Left lobe of liver (tissue), 2 donors: Measurements from ENCODE around the gene SNX19. TPM values are rescaled to one million over a fixed set of nuclear protein-coding genes. Genes with fewer than 3 reads are reported as not detected.
"Not testable (repeated sequence)": the region's sequence is repeated elsewhere in the genome, so short reads cannot be mapped to it uniquely, and the experiment has no call there.

Source experiments
- ATAC-seq: fragments of 200-7000 bp; cut with Tn5 transposase; one replicate; pipeline ENCODE4 v1.9.1; 2020; ENCODE audit warnings: mild to moderate bottlenecking, moderate library complexity
- DNase-seq: peaks from one replicate; pipeline ENCODE4 v3.0.0-alpha.2; 2020; ENCODE audit warnings: low spot score
- total RNA-seq: library from RNA; stranded (reverse); gene quantifications from one replicate; pipeline ENCODE4 v1.2.1, GENCODE V29; 2021
- donor health status: DM: no; HTN: no; CAD: no; lungs with moderate emphysema.
- donor health status: DM: no; HTN: yes; CAD: no.

SNX19 gene
- total RNA-seq, 1 donor from 2014 or later, result 33.9 TPM

GRCh38 chr11:130874396-130874795 is 41.9 kb downstream of the SNX19 start:
- DNase-seq (no peak), ATAC-seq (no peak)

GRCh38 chr11:130873761-130874160 is 42.5 kb downstream of the SNX19 start:
- no peak for ATAC-seq
- no peak for DNase-seq

- DNase-seq (no peak), ATAC-seq (no peak)
Measured at GRCh38 chr11:130872981-130873380, 43.3 kb downstream of the SNX19 start.

GRCh38 chr11:130872513-130872912 is 43.8 kb downstream of the SNX19 start:
- DNase-seq, result no peak

GRCh38 chr11:130872102-130872501 is 44.2 kb downstream of the SNX19 start:
- no peak for DNase-seq
- no peak for ATAC-seq

More at GRCh38 chr11:130872513-130872912, 43.8 kb downstream of the SNX19 start:
- no peak for ATAC-seq

GRCh38 chr11:130871616-130872015 is 44.7 kb downstream of the SNX19 start:
- no peak for DNase-seq
- ATAC-seq, result no peak

- DNase-seq (no peak), ATAC-seq (no peak)
Measured at GRCh38 chr11:130868721-130869390, 47.4 kb downstream of the SNX19 start.

GRCh38 chr11:130868086-130868710 is 48.1 kb downstream of the SNX19 start:
- ATAC-seq, result no peak
- DNase-seq, result no peak

GRCh38 chr11:130866831-130867230 is 49.4 kb downstream of the SNX19 start:
- no peak for DNase-seq
- no peak for ATAC-seq

- DNase-seq, result peak; percentile 91
Measured at GRCh38 chr11:130865774-130866114, 50.5 kb downstream of the SNX19 start.

GRCh38 chr11:130865091-130865773 is 51.0 kb downstream of the SNX19 start:
- peak; percentile 67 for ATAC-seq

More at GRCh38 chr11:130865774-130866114, 50.5 kb downstream of the SNX19 start:
- peak; percentile 86 for ATAC-seq

GRCh38 chr11:130861902-130862860 is 54.1 kb downstream of the SNX19 start:
- ATAC-seq (peak; percentile 83), DNase-seq (peak; percentile 87)

More at GRCh38 chr11:130865091-130865773, 51.0 kb downstream of the SNX19 start:
- DNase-seq, result peak; percentile 66

GRCh38 chr11:130861283-130861682 is 55.0 kb downstream of the SNX19 start:
- no peak for ATAC-seq
- DNase-seq, result no peak

- ATAC-seq (no peak), DNase-seq (no peak)
Measured at GRCh38 chr11:130859886-130860285, 56.4 kb downstream of the SNX19 start.

- no peak for ATAC-seq
- no peak for DNase-seq
Measured at GRCh38 chr11:130858215-130858614, 58.1 kb downstream of the SNX19 start.

- not testable (repeated sequence) for ATAC-seq, DNase-seq
Measured at GRCh38 chr11:130855707-130856106, 60.6 kb downstream of the SNX19 start.

GRCh38 chr11:130854483-130854882 is 61.8 kb downstream of the SNX19 start:
- no peak for ATAC-seq
- DNase-seq, result no peak

- no peak for ATAC-seq
Measured at GRCh38 chr11:130852589-130852988, 63.7 kb downstream of the SNX19 start.

GRCh38 chr11:130850185-130850944 is 65.9 kb downstream of the SNX19 start:
- ATAC-seq, result no peak

More at GRCh38 chr11:130852589-130852988, 63.7 kb downstream of the SNX19 start:
- no peak for DNase-seq

GRCh38 chr11:130849215-130849568 is 67.1 kb downstream of the SNX19 start:
- no peak for DNase-seq
- no peak for ATAC-seq

More at GRCh38 chr11:130850185-130850944, 65.9 kb downstream of the SNX19 start:
- DNase-seq, result no peak
